ENCODE measurements around the gene COL20A1. TPM values are rescaled to one million over a fixed set of nuclear protein-coding genes. Genes with fewer than 3 reads are reported as not detected.

Gene COL20A1
- total RNA-seq, 1 experiment from 2014 or later, result not detected

- no peak for TF ChIP-seq EZH2phosphoT487 (IDR thresholded peaks at IDR 0.05; ENCODE audit: borderline replicate concordance, low read length)
- TF ChIP-seq, protein P1, sequence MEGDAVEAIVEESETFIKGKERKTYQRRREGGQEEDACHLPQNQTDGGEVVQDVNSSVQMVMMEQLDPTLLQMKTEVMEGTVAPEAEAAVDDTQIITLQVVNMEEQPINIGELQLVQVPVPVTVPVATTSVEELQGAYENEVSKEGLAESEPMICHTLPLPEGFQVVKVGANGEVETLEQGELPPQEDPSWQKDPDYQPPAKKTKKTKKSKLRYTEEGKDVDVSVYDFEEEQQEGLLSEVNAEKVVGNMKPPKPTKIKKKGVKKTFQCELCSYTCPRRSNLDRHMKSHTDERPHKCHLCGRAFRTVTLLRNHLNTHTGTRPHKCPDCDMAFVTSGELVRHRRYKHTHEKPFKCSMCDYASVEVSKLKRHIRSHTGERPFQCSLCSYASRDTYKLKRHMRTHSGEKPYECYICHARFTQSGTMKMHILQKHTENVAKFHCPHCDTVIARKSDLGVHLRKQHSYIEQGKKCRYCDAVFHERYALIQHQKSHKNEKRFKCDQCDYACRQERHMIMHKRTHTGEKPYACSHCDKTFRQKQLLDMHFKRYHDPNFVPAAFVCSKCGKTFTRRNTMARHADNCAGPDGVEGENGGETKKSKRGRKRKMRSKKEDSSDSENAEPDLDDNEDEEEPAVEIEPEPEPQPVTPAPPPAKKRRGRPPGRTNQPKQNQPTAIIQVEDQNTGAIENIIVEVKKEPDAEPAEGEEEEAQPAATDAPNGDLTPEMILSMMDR (conservative IDR thresholded peaks at IDR 0.05; ENCODE audit: low read depth, low read length), result no peak
- no peak for TF ChIP-seq EZH2 (IDR thresholded peaks at IDR 0.05; ENCODE audit: low read length, unreplicated experiment)
- H3K9me2 ChIP-seq (replicated peaks; ENCODE audit: low read length), result no peaks in the 10 kb centered on the region
- H4K20me1 ChIP-seq (ENCODE audit: low read length), result no peaks in the 10 kb centered on the region
- H2AFZ ChIP-seq (ENCODE audit: low read length), result no peak overlapping the region
- H3F3A ChIP-seq (ENCODE audit: low read length, unreplicated experiment), result no peaks in the 10 kb centered on the region
- H3K27me3 ChIP-seq (ENCODE audit: low read length), result 0 out of 2 replicates have a peak, but pooled peaks cover 4% of the 10 kb centered on the region
- no peak for ATAC-seq
- H3K36me3 ChIP-seq (ENCODE audit: low read depth, low read length), result no peaks in the 10 kb centered on the region
- no peak overlapping the region for H3K4me2 ChIP-seq (ENCODE audit: low read length)
- no TSS peak for BruUV-seq (replicated peaks)
- intact Hi-C loops (cut with micrococcal nuclease), result no loop called here
- H3K4me1 ChIP-seq (ENCODE audit: insufficient read depth, low read length), result no peaks in the 10 kb centered on the region
- ChIA-PET CTCF (no interaction called here), POLR2A (ENCODE audit: unreplicated experiment) (no interaction called here)
- H3K4me3 ChIP-seq (ENCODE audit: low read length), result no peak overlapping the region
- no peak overlapping the region for H3K27ac ChIP-seq (ENCODE audit: low read length)
- no peak overlapping the region for H3K9ac ChIP-seq (ENCODE audit: low read length)
- no peaks in the 10 kb centered on the region for H3K79me2 ChIP-seq (ENCODE audit: low read length)
- no peaks in the 10 kb centered on the region for H3K9me3 ChIP-seq (ENCODE audit: low read length)
- no peak for DNase-seq
Measured at GRCh38 chr20:63355781-63356295, 62.9 kb downstream of the COL20A1 start.

- no peaks in the 10 kb centered on the region for H3K9me2 ChIP-seq (replicated peaks; ENCODE audit: low read length)
- H4K20me1 ChIP-seq (ENCODE audit: low read length), result no peaks in the 10 kb centered on the region
- no peak overlapping the region for H3K9ac ChIP-seq (ENCODE audit: low read length)
- H3K4me2 ChIP-seq (ENCODE audit: low read length), result no peak overlapping the region
- no TSS peak for BruUV-seq (replicated peaks)
- no peaks in the 10 kb centered on the region for H3K79me2 ChIP-seq (ENCODE audit: low read length)
- ChIA-PET CTCF (no interaction called here), POLR2A (ENCODE audit: unreplicated experiment) (no interaction called here)
- H3K27me3 ChIP-seq (ENCODE audit: low read length), result 0 out of 2 replicates have a peak, but pooled peaks cover 4% of the 10 kb centered on the region
- intact Hi-C loops (cut with micrococcal nuclease), result no loop called here
- TF ChIP-seq EZH2phosphoT487 (IDR thresholded peaks at IDR 0.05; ENCODE audit: borderline replicate concordance, low read length), result no peak
- TF ChIP-seq EZH2 (IDR thresholded peaks at IDR 0.05; ENCODE audit: low read length, unreplicated experiment), result no peak
- TF ChIP-seq, protein P1 (conservative IDR thresholded peaks at IDR 0.05; ENCODE audit: low read depth, low read length), result no peak
- ATAC-seq, result no peak
- H3K36me3 ChIP-seq (ENCODE audit: low read depth, low read length), result no peaks in the 10 kb centered on the region
- no peaks in the 10 kb centered on the region for H3K4me1 ChIP-seq (ENCODE audit: insufficient read depth, low read length)
- no peaks in the 10 kb centered on the region for H3F3A ChIP-seq (ENCODE audit: low read length, unreplicated experiment)
- no peak for DNase-seq
- H3K9me3 ChIP-seq (ENCODE audit: low read length), result no peaks in the 10 kb centered on the region
- H3K27ac ChIP-seq (ENCODE audit: low read length), result no peak overlapping the region
- H2AFZ ChIP-seq (ENCODE audit: low read length), result no peak overlapping the region
- H3K4me3 ChIP-seq (ENCODE audit: low read length), result no peak overlapping the region
Measured at GRCh38 chr20:63356511-63356910, 63.5 kb downstream of the COL20A1 start.

DNA sequence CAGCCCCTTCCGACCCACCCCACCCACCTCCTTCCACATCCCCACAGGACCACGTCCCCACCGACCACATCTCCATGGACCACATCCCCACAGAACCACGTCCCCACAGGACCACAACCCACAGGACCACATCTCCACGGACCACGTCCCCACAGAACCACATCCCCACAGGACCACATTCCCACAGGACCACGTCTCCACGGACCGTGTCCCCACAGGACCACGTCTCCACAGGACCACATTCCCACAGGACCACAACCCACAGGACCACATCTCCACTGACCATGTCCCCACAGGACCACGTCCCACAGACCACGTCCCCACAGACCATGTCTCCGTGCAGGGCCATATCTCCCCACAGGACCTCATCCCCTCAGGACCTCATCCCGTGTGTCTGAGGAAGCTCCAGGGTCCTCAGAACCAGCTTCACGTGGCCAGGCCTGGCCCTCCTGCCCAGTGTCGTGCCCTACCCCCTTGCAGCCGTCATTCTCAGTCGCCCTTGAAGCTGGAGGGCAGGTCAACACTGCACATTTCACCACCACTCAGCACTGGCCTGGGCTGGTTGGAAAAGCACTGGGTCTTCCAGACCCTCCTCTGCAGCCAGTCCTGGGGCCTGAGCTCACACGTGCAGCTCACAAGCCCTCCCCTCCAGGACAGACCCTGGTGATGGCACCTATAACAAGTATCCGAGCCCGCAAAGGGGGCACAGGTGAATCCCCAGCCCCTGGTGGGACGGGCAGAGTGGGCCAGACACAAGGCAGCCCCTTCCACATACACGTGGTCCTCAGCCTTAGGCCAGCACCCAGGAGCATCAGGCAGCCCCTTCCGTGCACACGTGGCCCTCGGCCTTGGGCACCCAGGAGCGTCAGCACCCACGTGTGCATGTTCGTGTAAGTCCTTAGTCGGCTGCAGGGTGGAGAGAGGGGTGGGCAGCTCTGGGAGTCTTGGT is 64.2 kb downstream of the COL20A1 start:
- Histone ChIP-seq H3K4me3 (ENCODE audit: low read length) (no peak overlapping the region), H3K27ac (ENCODE audit: low read length) (no peak overlapping the region), H3K9me3 (ENCODE audit: low read length) (no peaks in the 10 kb centered on the region), H3K4me2 (ENCODE audit: low read length) (no peak overlapping the region), H3K79me2 (ENCODE audit: low read length) (no peaks in the 10 kb centered on the region), H2AFZ (ENCODE audit: low read length) (no peak overlapping the region), H3K36me3 (ENCODE audit: low read depth, low read length) (no peaks in the 10 kb centered on the region), H3K4me1 (ENCODE audit: insufficient read depth, low read length) (no peaks in the 10 kb centered on the region), H3F3A (ENCODE audit: low read length, unreplicated experiment) (no peaks in the 10 kb centered on the region), H3K9me2 (replicated peaks; ENCODE audit: low read length) (no peaks in the 10 kb centered on the region), H3K27me3 (ENCODE audit: low read length) (0 out of 2 replicates have a peak, but pooled peaks cover 4% of the 10 kb centered on the region), H3K9ac (ENCODE audit: low read length) (no peak overlapping the region), H4K20me1 (ENCODE audit: low read length) (no peaks in the 10 kb centered on the region)
- BruUV-seq (replicated peaks), result no TSS peak
- ChIA-PET CTCF (no interaction called here), POLR2A (ENCODE audit: unreplicated experiment) (no interaction called here)
- no peak for TF ChIP-seq EZH2phosphoT487 (IDR thresholded peaks at IDR 0.05; ENCODE audit: borderline replicate concordance, low read length)
- TF ChIP-seq, protein P1 (conservative IDR thresholded peaks at IDR 0.05; ENCODE audit: low read depth, low read length), result no peak
- TF ChIP-seq EZH2 (IDR thresholded peaks at IDR 0.05; ENCODE audit: low read length, unreplicated experiment), result no peak
- DNase-seq, result no peak
- intact Hi-C loops (cut with micrococcal nuclease), result no loop called here
- no peak for ATAC-seq
